Osteocyte (in vitro differentiated cells): ENCODE data around the gene KRT78. TPM values are rescaled to one million over a fixed set of nuclear protein-coding genes. Genes with fewer than 3 reads are reported as not detected.

ENCODE experiments used
- DNase-seq: peaks from one replicate; pipeline ENCODE4 v3.0.0; 2021; ENCODE audit warnings: mixed read lengths; ENCODE audit not compliant: unreplicated experiment; ENCODE audit errors: extremely low spot score
- H3K27ac Mint-ChIP-seq: one replicate; pipeline ENCODE4 v1.8.0; 2021; ENCODE audit warnings: mild to moderate bottlenecking, mixed read lengths; ENCODE audit not compliant: unreplicated experiment
- H3K27me3 Mint-ChIP-seq: one replicate; pipeline ENCODE4 v1.8.0; 2021; ENCODE audit warnings: mixed read lengths; ENCODE audit not compliant: unreplicated experiment
- H3K36me3 Mint-ChIP-seq: one replicate; pipeline ENCODE4 v1.8.0; 2021; ENCODE audit warnings: mixed read lengths; ENCODE audit not compliant: unreplicated experiment
- H3K4me1 Mint-ChIP-seq: one replicate; pipeline ENCODE4 v1.8.0; 2021; ENCODE audit warnings: mixed read lengths; ENCODE audit not compliant: unreplicated experiment
- H3K4me3 Mint-ChIP-seq: one replicate; pipeline ENCODE4 v1.8.0; 2021; ENCODE audit warnings: mild to moderate bottlenecking, moderate library complexity, mixed read lengths; ENCODE audit not compliant: unreplicated experiment
- H3K9me3 Mint-ChIP-seq: one replicate; pipeline ENCODE4 v1.8.0; 2021; ENCODE audit warnings: mixed read lengths; ENCODE audit not compliant: unreplicated experiment
- total RNA-seq: library from RNA; stranded (reverse); gene quantifications from 2 replicates; pipeline ENCODE4 v1.2.1, GENCODE V29; 2021
- TF ChIP-seq, protein P1 (sequence below): fragments of 200-600 bp; sonication (generic); IDR thresholded peaks from 2 replicates; pipeline ENCODE4 v1.5.0; 2021; ENCODE audit warnings: antibody characterized with exemption, mild to moderate bottlenecking, moderate library complexity

Gene KRT78
- total RNA-seq, 1 donor from 2014 or later = not detected

DNA sequence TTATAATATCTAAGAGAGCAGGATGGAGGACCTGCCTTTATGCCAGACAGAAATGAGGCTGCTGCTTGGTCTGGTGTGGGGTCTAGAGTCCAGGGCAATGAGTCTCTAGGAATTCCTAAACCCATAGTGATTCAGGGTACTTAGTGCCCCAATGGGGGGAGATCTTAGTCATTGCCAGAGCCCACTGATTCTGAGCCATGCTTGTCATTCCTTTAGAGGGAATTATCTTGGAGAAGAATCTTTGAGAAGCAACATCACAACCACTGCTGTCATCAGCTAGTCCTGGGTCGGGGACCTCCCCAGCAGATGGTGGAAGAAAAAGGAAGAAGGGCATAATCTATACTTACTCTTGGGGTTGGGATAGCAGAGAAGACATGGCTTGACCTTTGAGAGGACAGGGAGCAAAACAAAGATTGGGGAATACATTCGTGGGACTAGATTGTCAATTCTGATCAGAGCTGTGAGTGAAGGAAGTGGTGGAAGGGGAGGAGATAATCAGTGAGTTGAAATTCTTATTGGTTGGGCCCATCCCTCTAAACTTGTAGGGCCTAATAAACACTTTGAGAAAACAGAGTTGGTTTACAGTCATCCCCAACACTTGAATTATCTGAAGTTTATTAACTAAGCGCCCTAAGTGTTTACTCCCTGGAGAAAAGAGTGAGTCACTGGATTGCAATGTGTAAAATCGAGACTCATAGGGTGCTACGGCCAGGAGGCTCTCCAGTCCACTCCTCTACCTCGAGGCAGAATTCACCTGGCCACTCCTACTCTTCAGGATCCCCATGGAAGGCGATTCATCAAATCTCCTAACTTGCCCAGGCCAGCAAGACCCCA, 49.9 kb downstream of the KRT78 start:
- no peaks in the 10 kb centered on the region for H3K9me3 Mint-ChIP-seq
- peaks cover 33% of the 10 kb centered on the region for H3K27me3 Mint-ChIP-seq
- H3K4me1 Mint-ChIP-seq = no peaks in the 10 kb centered on the region
- TF ChIP-seq, protein P1, sequence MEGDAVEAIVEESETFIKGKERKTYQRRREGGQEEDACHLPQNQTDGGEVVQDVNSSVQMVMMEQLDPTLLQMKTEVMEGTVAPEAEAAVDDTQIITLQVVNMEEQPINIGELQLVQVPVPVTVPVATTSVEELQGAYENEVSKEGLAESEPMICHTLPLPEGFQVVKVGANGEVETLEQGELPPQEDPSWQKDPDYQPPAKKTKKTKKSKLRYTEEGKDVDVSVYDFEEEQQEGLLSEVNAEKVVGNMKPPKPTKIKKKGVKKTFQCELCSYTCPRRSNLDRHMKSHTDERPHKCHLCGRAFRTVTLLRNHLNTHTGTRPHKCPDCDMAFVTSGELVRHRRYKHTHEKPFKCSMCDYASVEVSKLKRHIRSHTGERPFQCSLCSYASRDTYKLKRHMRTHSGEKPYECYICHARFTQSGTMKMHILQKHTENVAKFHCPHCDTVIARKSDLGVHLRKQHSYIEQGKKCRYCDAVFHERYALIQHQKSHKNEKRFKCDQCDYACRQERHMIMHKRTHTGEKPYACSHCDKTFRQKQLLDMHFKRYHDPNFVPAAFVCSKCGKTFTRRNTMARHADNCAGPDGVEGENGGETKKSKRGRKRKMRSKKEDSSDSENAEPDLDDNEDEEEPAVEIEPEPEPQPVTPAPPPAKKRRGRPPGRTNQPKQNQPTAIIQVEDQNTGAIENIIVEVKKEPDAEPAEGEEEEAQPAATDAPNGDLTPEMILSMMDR = no peak
- H3K4me3 Mint-ChIP-seq = no peak overlapping the region
- DNase-seq = no peak
- no peaks in the 10 kb centered on the region for H3K36me3 Mint-ChIP-seq
- no peak overlapping the region for H3K27ac Mint-ChIP-seq

- H3K27ac Mint-ChIP-seq = no peak overlapping the region
- DNase-seq = no peak
- no peaks in the 10 kb centered on the region for H3K9me3 Mint-ChIP-seq
- no peak overlapping the region for H3K4me3 Mint-ChIP-seq
- H3K4me1 Mint-ChIP-seq = no peaks in the 10 kb centered on the region
- H3K36me3 Mint-ChIP-seq = no peaks in the 10 kb centered on the region
- H3K27me3 Mint-ChIP-seq = peaks cover 36% of the 10 kb centered on the region
- TF ChIP-seq, protein P1 = no peak
These were observed 50.7 kb downstream of the KRT78 start for GRCh38 chr12:52798003-52798670.

DNA sequence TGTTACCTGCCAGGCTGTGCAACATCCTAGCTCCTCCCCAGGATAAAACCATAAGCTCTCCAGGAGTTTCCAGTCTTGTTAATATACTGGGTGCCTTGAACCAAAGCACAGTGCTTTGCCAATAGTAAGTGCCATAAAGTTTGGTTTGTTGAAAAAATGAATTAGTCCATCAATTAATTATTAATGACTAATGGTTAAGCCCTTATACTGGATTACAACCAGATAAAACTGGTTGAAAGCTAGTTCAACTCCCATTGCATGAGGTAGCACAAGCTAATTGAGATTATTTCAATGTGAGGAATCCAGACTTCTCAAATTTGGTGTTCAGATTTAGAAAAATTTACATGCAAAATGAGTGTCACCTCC, 51.3 kb downstream of the KRT78 start:
- no peaks in the 10 kb centered on the region for H3K36me3 Mint-ChIP-seq
- DNase-seq = no peak
- peaks cover 33% of the 10 kb centered on the region for H3K27me3 Mint-ChIP-seq
- TF ChIP-seq, protein P1 = no peak
- H3K27ac Mint-ChIP-seq = no peak overlapping the region
- no peaks in the 10 kb centered on the region for H3K9me3 Mint-ChIP-seq
- H3K4me1 Mint-ChIP-seq = no peaks in the 10 kb centered on the region
- H3K4me3 Mint-ChIP-seq = no peak overlapping the region

- Mint-ChIP-seq H3K36me3 (no peaks in the 10 kb centered on the region), H3K27ac (no peak overlapping the region), H3K4me3 (no peak overlapping the region), H3K27me3 (peaks cover 30% of the 10 kb centered on the region), H3K9me3 (no peaks in the 10 kb centered on the region), H3K4me1 (no peaks in the 10 kb centered on the region)
- DNase-seq = no peak
- TF ChIP-seq, protein P1 = no peak
These were observed 51.8 kb downstream of the KRT78 start for GRCh38 chr12:52796839-52797528.

DNA sequence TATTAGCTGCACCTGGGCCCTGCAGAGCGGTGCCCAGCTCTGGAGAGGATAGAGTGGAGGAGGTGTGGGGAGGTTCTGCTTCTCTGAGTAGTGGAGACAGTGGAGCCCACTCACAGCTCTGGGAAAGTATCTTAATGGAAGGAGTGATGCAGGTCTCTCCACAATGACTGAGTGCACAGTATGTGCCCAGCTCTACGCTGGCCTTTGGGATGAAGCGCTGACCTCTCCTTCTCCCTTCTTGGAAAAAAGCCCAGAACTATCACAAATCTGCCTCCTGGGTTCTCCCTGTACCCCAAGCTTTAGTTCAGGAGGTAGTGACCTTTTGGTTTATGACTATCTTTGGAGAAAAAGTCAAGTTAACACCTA, 52.4 kb downstream of the KRT78 start:
- H3K27ac Mint-ChIP-seq = no peak overlapping the region
- DNase-seq = no peak
- no peaks in the 10 kb centered on the region for H3K36me3 Mint-ChIP-seq
- H3K9me3 Mint-ChIP-seq = no peaks in the 10 kb centered on the region
- TF ChIP-seq, protein P1 = no peak
- H3K4me1 Mint-ChIP-seq = no peaks in the 10 kb centered on the region
- no peak overlapping the region for H3K4me3 Mint-ChIP-seq
- peaks cover 31% of the 10 kb centered on the region for H3K27me3 Mint-ChIP-seq
